ENCODE measurements around the gene EDN1. TPM values are rescaled to one million over a fixed set of nuclear protein-coding genes. Genes with fewer than 3 reads are reported as not detected.

EDN1 gene
- total RNA-seq, 6 experiments from 2014 or later = 2.6 to 7.4 (median 3.7) TPM

DNA sequence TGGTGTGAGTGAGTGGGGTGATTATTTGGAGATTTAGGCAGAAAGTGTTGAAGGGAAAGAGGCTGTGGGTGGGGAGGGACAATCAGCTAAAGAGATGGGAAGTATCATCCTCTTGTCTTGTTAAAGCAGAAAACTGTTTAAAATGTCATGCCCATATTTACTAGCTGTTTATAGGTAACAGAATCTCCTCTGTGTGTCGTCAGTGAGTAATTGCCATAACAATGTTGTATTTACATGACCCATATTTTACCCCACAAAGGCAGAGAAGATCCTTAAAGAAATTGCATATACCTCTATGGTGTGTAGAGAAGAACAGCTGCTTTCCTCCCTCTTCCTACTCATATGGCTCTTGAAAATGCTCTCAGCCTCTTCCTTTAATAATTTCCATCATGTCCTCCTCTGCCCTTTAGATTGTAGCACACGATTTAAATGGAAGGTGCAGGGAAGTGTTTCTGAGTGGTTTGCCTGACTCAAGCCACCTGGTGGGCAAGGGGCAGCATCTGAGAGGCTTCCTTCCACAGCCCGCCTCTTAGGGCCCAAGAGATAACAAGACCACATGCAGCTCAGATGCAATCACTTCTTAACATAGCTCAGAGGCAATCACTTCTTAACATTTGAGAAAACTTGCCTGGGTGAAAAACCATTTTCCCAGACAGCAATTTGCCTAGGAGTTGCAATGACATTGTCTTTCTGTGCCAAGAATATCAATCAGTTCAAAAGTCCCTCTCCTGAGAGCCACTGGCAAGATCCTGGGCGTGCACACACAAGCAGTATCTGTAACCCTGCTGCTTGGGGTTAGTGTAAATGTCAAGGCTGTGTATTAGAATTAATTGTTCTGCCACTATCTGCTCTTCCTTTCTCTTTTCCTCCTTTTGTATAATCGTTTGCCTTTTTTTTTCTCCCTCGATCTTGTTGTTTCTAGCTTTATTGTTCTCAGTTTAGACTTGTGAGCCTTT is 44.1 kb upstream of the EDN1 start:
- TF ChIP-seq, protein P1, sequence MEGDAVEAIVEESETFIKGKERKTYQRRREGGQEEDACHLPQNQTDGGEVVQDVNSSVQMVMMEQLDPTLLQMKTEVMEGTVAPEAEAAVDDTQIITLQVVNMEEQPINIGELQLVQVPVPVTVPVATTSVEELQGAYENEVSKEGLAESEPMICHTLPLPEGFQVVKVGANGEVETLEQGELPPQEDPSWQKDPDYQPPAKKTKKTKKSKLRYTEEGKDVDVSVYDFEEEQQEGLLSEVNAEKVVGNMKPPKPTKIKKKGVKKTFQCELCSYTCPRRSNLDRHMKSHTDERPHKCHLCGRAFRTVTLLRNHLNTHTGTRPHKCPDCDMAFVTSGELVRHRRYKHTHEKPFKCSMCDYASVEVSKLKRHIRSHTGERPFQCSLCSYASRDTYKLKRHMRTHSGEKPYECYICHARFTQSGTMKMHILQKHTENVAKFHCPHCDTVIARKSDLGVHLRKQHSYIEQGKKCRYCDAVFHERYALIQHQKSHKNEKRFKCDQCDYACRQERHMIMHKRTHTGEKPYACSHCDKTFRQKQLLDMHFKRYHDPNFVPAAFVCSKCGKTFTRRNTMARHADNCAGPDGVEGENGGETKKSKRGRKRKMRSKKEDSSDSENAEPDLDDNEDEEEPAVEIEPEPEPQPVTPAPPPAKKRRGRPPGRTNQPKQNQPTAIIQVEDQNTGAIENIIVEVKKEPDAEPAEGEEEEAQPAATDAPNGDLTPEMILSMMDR (IDR thresholded peaks at IDR 0.05) = no peak; the same call in 1 of the 2 replicates
- peak overlapping the region; percentile 17; the same call in 1 of the 2 replicates for H3K27ac Mint-ChIP-seq
- peaks cover 37% of the 10 kb centered on the region for H3K4me1 Mint-ChIP-seq (ENCODE audit: low read depth)
- H3K9me3 Mint-ChIP-seq = no peaks in the 10 kb centered on the region
- H3K27me3 Mint-ChIP-seq (ENCODE audit: insufficient read depth) = no peaks in the 10 kb centered on the region
- peak; percentile 21 for DNase-seq
- H3K4me3 Mint-ChIP-seq = no peak overlapping the region
- H3K36me3 Mint-ChIP-seq (ENCODE audit: low read depth) = no peaks in the 10 kb centered on the region

DNA sequence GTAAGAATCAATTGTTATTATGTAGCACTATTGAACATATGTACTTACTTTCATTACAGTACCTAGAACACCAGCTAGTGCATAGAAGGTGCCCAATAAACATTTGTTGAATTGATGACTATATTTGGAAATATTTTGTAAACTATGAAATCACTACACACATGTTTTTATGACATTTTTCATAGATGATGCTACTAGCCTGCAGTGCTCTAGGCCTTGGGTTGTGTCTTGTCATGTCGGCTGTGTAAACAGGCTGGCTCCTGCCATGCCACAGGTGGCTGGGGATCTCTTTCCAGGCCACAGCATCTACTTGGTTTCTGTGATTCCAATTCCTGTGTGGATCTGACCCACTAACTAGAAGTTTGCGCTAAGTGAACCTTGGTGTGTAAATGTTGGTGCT is 43.3 kb upstream of the EDN1 start:
- no peaks in the 10 kb centered on the region for H3K36me3 Mint-ChIP-seq (ENCODE audit: low read depth)
- no peak overlapping the region for H3K27ac Mint-ChIP-seq
- no peaks in the 10 kb centered on the region; the same call in 1 of the 2 replicates for H3K27me3 Mint-ChIP-seq (ENCODE audit: insufficient read depth)
- peaks cover 30% of the 10 kb centered on the region for H3K4me1 Mint-ChIP-seq (ENCODE audit: low read depth)
- no peaks in the 10 kb centered on the region for H3K9me3 Mint-ChIP-seq
- no peak overlapping the region for H3K4me3 Mint-ChIP-seq
- TF ChIP-seq, protein P1 (IDR thresholded peaks at IDR 0.05) = no peak
- DNase-seq = no peak

DNA sequence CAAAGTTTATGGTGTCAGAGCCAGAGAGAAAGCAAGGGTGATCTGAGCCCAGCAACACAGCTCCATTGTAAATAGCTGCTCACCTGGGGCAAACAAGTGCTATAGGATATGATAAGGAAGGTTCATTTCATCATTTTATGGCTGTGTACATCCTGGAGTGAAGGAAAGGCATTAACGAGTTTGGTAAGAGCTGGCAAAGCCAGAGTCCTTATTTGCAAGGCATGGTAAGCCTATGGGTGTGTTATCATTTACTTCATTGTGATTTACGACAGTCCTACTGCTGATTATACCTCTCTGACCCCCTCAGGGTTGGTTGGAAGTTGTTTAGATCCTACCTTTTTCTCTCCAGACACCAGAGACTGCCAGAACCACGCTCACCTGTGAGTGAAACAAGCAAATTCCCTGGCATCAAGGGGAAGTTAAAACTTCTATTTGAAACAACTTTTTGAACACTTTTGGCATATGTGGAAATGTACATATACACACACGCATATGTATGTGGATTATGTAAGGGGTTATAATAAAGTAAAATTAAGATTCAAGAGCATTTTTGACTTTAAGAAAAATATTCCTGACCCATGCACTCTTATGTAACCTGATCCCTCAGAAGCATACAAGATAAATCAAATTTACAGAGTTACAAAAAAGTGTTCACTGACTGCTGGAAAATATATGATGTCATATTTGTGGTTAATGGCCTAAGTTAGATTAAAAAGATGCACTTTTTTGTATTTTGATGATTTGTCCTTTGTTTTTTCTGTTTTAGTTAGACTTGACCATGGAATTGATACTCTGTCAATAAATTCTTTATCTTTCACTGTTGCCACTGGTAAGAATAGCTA is 40.4 kb upstream of the EDN1 start:
- TF ChIP-seq, protein P1 (IDR thresholded peaks at IDR 0.05) = no peak
- no peaks in the 10 kb centered on the region for H3K36me3 Mint-ChIP-seq (ENCODE audit: low read depth)
- no peaks in the 10 kb centered on the region; the same call in 1 of the 2 replicates for H3K27me3 Mint-ChIP-seq (ENCODE audit: insufficient read depth)
- peaks cover 30% of the 10 kb centered on the region for H3K4me1 Mint-ChIP-seq (ENCODE audit: low read depth)
- H3K27ac Mint-ChIP-seq = no peak overlapping the region
- H3K4me3 Mint-ChIP-seq = no peak overlapping the region
- no peak for DNase-seq
- H3K9me3 Mint-ChIP-seq = no peaks in the 10 kb centered on the region

- TF ChIP-seq, protein P1 (IDR thresholded peaks at IDR 0.05) = no peak
- H3K4me3 Mint-ChIP-seq = no peak overlapping the region
- DNase-seq = no peak
Observed at GRCh38 chr6:12250383-12250770, 39.8 kb upstream of the EDN1 start.

DNA sequence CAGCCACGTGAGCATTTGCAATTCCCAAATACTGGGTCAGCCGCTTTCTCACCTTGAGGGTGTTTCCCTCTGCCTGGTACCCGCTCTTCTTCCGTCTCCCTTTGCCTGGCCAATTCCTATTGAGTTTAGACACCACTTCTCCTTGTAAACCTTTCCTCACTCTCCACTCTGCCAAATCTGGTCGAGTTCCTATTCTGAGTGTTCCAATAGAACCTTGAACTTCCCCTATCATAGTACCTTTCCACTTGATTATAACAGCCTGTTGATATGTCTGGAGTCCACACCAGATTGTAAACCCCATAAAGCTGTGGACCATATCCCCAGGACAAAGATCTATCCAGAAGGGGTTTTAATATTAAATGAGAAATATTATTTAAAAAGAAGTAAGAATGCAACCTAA is 36.0 kb upstream of the EDN1 start:
- no peak overlapping the region for H3K4me3 Mint-ChIP-seq
- peaks cover 7% of the 10 kb centered on the region; the same call in 1 of the 2 replicates for H3K4me1 Mint-ChIP-seq (ENCODE audit: low read depth)
- no peaks in the 10 kb centered on the region; the same call in 1 of the 2 replicates for H3K27me3 Mint-ChIP-seq (ENCODE audit: insufficient read depth)
- H3K36me3 Mint-ChIP-seq (ENCODE audit: low read depth) = no peaks in the 10 kb centered on the region
- no peak for DNase-seq
- H3K27ac Mint-ChIP-seq = no peak overlapping the region
- no peaks in the 10 kb centered on the region for H3K9me3 Mint-ChIP-seq
- TF ChIP-seq, protein P1 (IDR thresholded peaks at IDR 0.05) = no peak

More at GRCh38 chr6:12250383-12250770, 39.8 kb upstream of the EDN1 start:
- Mint-ChIP-seq H3K4me1 (ENCODE audit: low read depth) (peaks cover 28% of the 10 kb centered on the region), H3K9me3 (no peaks in the 10 kb centered on the region), H3K27me3 (ENCODE audit: insufficient read depth) (no peaks in the 10 kb centered on the region; the same call in 1 of the 2 replicates), H3K36me3 (ENCODE audit: low read depth) (no peaks in the 10 kb centered on the region), H3K27ac (no peak overlapping the region)

All from HFFc6 (cell line).